Adrenal gland (tissue), 9 donors: ENCODE measurements around the gene RMP24.
A peak's percentile ranks its signal among the peaks of the same experiment; 100 is the strongest.

Experiments used
- DNase-seq, 7 donors: peaks; one replicate each; pipeline ENCODE4 v3.0.0-alpha.2; 2019 to 2020
- H3K27ac ChIP-seq, 5 donors: fragments of 200-600 bp; sonication (generic) in 4 of 5; 1 replicate in 3 of 5; 2 replicates in 2 of 5; pipeline versions ENCODE4 v1.5.1 to v1.8.0; 2016 to 2020; ENCODE audit warnings: mild to moderate bottlenecking in 1 of 5
- H3K27me3 ChIP-seq: fragments of 200-600 bp; 2 replicates; pipeline ENCODE4 v1.8.0; 2021
- H3K36me3 ChIP-seq, 2 donors: fragments of 200-600 bp; replicated peaks in 1 of 2; 1 replicate in 1 of 2; 2 replicates in 1 of 2; pipeline versions ENCODE4 v1.5.1 to v1.8.0; 2018 to 2022
- H3K4me1 ChIP-seq, 2 donors: fragments of 200-600 bp; replicated peaks in 1 of 2; 1 replicate in 1 of 2; 2 replicates in 1 of 2; pipeline versions ENCODE4 v1.5.1 to v1.8.0; 2018 to 2021
- H3K4me3 ChIP-seq, 4 donors: fragments of 200-600 bp; sonication (generic) in 3 of 4; one replicate each; pipeline ENCODE4 v1.5.1; 2016 to 2018
- H3K9me3 ChIP-seq, 3 donors: fragments of 200-600 bp; sonication (generic) in 1 of 3; replicated peaks in 1 of 3; 1 replicate in 2 of 3; 2 replicates in 1 of 3; pipeline versions ENCODE4 v1.5.1 to v1.8.0; 2016 to 2021
- POLR2A ChIP-seq, 2 donors: fragments of 450-650 bp; IDR thresholded peaks; one replicate each; pipeline ENCODE4 v1.6.1; 2017; ENCODE audit warnings: antibody characterized with exemption in 2 of 2, mild to moderate bottlenecking in 2 of 2, moderate library complexity in 1 of 2
- WGBS, 4 donors: extraction: QIAGEN DNeasy Blood & Tissue Kit in 2 of 4; methylation state at CpG; one replicate each; pipeline versions ENCODE4 v1.1.5 to v1.1.7; 2013 to 2017; 5-methylcytosine and 5-hydroxymethylcytosine counted together
- intact Hi-C, 2 donors: fragments of 100-400 bp; cut with DNase I; formaldehyde crosslinking; loops; one replicate each; pipeline versions ENCODE4 v1.14.1 to v1.15.0; 2022 to 2023
- TF ChIP-seq, protein P1 (sequence below), 6 experiments: fragments of 450-650 bp in 4 of 6; fragments of 200-600 bp in 2 of 6; sonication (generic) in 1 of 6; IDR thresholded peaks; 1 replicate in 5 of 6; 2 replicates in 1 of 6; pipeline versions ENCODE4 v1.5.1 to v1.8.0; 2016 to 2021; ENCODE audit warnings: antibody characterized with exemption in 6 of 6, mild to moderate bottlenecking in 2 of 6, moderate library complexity in 1 of 6
- donor health status: healthy with polysubstance abuse.
- donor health status: Bipolar disorder and iron deficiency.
- donor health status: DM: yes; HTN: yes; CAD: no.
- donor health status: DM: no; HTN: no; CAD: no.
- donor health status: DM: no; HTN: no; CAD: no.

The RMP24 gene

DNA sequence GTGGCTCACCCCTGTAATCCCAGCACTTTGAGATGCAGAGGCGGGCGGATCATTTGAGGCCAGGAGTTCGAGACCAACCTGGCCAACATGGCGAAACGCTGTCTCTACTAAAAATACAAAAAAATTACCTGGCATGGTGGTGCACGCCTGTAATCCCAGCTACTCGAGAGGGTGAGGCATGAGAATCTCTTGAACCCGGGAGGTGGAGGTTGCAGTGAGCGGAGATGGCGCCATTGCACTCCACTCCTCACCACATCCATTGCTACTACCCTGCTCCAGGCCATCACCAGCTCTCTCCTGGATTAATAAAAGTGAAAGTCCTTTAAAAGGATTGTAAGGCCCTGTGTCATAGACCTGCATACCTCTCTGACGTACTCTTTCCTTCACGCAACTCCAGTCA, 1.2 kb downstream of the RMP24 start:
- WGBS, 4 donors, result 86 to 92% (median 90%) methylated on average over 12 of the region's 12 CpGs
- no peak for DNase-seq
- intact Hi-C loops, result no loop called here
- peaks cover 0 to 26% of the 10 kb centered on the region in 2 donors for H3K36me3 ChIP-seq
- no peaks in the 10 kb centered on the region for H3K9me3 ChIP-seq
- TF ChIP-seq POLR2A (IDR thresholded peaks at IDR 0.05), result no peak
- TF ChIP-seq, protein P1, sequence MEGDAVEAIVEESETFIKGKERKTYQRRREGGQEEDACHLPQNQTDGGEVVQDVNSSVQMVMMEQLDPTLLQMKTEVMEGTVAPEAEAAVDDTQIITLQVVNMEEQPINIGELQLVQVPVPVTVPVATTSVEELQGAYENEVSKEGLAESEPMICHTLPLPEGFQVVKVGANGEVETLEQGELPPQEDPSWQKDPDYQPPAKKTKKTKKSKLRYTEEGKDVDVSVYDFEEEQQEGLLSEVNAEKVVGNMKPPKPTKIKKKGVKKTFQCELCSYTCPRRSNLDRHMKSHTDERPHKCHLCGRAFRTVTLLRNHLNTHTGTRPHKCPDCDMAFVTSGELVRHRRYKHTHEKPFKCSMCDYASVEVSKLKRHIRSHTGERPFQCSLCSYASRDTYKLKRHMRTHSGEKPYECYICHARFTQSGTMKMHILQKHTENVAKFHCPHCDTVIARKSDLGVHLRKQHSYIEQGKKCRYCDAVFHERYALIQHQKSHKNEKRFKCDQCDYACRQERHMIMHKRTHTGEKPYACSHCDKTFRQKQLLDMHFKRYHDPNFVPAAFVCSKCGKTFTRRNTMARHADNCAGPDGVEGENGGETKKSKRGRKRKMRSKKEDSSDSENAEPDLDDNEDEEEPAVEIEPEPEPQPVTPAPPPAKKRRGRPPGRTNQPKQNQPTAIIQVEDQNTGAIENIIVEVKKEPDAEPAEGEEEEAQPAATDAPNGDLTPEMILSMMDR (IDR thresholded peaks at IDR 0.05), result no peak
- H3K27ac ChIP-seq, result no peak overlapping the region
- H3K4me3 ChIP-seq, result peak overlapping the region in 1 of 4 donors; percentile 77
- no peaks in the 10 kb centered on the region for H3K27me3 ChIP-seq
- peaks cover 11 to 26% of the 10 kb centered on the region in 2 donors for H3K4me1 ChIP-seq

DNA sequence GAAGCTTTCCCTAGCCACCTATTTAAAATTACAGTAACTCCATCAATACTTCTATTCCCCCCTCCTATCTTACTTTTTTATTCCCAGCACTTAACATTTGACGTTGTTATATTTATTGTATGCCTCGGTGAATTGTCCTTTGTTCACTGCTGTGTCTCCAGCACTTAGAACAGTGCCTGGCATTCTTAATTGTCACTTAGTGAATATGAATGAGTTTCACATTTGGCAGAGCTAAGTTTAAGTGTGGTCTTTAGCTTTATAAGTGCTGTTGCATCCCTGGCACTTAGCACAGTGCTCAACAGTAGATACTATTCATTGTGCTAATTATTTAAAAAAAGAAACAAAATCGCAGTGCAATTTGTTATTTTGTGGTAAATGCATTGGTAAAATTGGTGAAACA, 1.7 kb downstream of the RMP24 start:
- H3K36me3 ChIP-seq, result peaks cover 0 to 32% of the 10 kb centered on the region in 2 donors
- peaks cover 11 to 26% of the 10 kb centered on the region in 2 donors for H3K4me1 ChIP-seq
- TF ChIP-seq, protein P1 (IDR thresholded peaks at IDR 0.05), result no peak
- no peak for TF ChIP-seq POLR2A (IDR thresholded peaks at IDR 0.05)
- no peaks in the 10 kb centered on the region for H3K27me3 ChIP-seq
- no peak overlapping the region for H3K27ac ChIP-seq
- H3K4me3 ChIP-seq, result no peak overlapping the region
- no peaks in the 10 kb centered on the region for H3K9me3 ChIP-seq
- 68 to 83% (median 74%) methylated on average over 3 of the region's 3 CpGs for WGBS, 4 donors
- DNase-seq, result no peak
- intact Hi-C loops, result no loop called here

DNA sequence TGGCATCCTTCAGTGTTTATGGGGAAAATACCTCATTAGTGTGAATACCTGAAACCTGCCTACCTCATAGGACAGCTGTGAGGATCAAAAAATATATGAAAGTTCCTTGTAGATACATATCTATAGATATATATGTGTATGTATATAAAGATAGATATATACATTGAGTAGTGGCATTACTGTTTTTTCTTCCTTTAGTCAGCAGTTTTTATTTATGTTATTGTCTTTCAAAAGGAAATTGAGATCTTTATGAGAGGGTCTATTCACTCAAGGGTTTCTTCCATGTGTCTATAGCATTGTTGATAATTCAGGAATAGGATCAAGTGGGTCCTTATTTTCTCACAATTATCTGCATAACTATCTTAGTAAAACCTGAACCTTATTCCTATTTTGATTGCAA, 6.6 kb downstream of the RMP24 start:
- DNase-seq, result no peak
- Histone ChIP-seq H3K27me3 (no peaks in the 10 kb centered on the region), H3K36me3 (peaks cover 0 to 55% of the 10 kb centered on the region in 2 donors), H3K4me1 (peaks cover 0 to 5% of the 10 kb centered on the region in 2 donors), H3K4me3 (no peak overlapping the region), H3K9me3 (no peaks in the 10 kb centered on the region), H3K27ac (no peak overlapping the region)
- no peak for TF ChIP-seq POLR2A (IDR thresholded peaks at IDR 0.05)
- TF ChIP-seq, protein P1 (IDR thresholded peaks at IDR 0.05), result no peak
- intact Hi-C loops, result no loop called here

DNA sequence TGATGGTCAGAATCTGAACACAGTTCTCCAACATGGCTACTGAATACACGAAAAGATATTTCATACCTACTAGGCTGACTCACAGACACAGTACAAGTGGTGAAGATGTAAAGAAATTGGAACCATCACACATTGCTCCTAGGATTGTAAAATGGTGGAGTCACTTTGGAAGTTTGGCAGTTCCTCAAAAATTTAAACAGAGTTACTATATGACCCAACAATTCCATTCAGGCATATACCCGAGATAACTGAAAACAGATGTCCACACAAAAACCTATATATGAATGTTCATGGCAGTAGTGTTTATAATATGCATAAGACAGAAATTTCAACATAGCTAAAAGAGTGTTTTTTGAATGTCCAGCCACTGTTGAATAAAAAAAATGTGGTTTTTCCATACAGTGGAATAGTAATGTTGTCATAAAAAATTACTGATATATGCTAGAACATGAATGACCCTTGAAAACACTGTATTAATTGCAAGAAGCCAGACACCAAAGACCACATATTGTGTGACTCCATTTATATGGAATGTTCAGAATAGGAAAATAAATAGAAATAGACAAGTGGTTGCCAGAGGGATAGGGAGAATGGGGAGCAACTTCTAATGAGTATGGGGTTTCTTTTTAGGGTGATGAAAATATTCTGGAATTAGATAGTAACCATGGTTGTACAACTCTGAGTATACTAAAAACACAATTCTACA, 10.1 kb downstream of the RMP24 start:
- no peak for DNase-seq
- Histone ChIP-seq H3K36me3 (peaks cover 0 to 43% of the 10 kb centered on the region in 2 donors), H3K9me3 (no peaks in the 10 kb centered on the region), H3K27ac (no peak overlapping the region), H3K4me3 (no peak overlapping the region), H3K4me1 (no peaks in the 10 kb centered on the region), H3K27me3 (no peaks in the 10 kb centered on the region)
- 86 to 97% (median 88%) methylated on average over 2 of the region's 2 CpGs for WGBS, 4 donors
- TF ChIP-seq POLR2A (IDR thresholded peaks at IDR 0.05), result no peak
- TF ChIP-seq, protein P1 (IDR thresholded peaks at IDR 0.05), result no peak
- intact Hi-C loops, result no loop called here
